Superior temporal gyrus (tissue), 1 donor: Measurements from ENCODE around the gene C1orf198.
A peak's percentile ranks its signal among the peaks of the same experiment; 100 is the strongest.

ENCODE experiments used
- DNase-seq: peaks from one replicate; pipeline ENCODE4 v3.0.0-alpha.2; 2016; ENCODE audit errors: extremely low spot score

C1orf198 gene

GRCh38 chr1:230834292-230834691 lies 34.0 kb downstream of the C1orf198 start:
- DNase-seq, result no peak

GRCh38 chr1:230833511-230833910 lies 34.8 kb downstream of the C1orf198 start:
- DNase-seq, result no peak

DNA sequence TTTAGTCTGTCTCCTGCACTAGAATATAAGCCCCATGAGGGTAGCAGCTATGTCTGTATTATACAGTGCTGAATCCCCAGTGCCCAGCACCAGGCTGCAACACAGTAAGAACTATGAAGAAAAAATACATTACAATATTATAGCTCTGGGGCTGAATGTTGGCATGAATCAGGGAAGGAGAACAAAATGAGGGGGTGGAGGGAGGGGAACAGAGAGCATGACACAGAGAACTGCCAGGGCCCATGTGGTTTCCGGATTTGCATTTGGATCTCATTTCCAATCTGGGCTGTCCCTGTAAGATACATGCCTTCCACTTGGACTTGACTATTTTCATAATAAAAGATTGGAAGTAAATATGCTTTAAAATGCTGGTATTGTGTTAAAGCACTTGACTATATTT lies 35.8 kb downstream of the C1orf198 start:
- DNase-seq, result no peak

- no peak for DNase-seq
These were observed 36.5 kb downstream of the C1orf198 start for GRCh38 chr1:230831771-230832170.

DNA sequence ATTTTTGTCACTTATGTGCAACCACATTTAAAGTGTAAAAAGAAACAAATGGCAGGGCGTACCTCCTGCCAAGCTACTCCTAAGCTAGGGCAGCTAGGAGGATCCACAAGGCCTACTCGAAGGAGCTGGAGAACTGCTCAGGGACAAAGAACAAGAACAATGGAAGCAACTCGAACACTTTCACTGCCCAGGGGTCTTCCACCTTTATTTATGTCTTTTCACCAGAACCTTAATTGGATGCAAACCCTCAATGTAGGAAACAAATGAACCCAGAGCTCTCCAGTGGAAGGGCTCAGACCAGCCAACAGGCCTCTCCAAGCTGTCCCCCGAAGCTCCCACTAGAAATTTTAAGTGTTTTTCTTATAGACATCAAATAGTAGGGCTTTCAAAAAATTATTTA lies 39.9 kb downstream of the C1orf198 start:
- DNase-seq, result no peak

- DNase-seq, result no peak
These were observed 40.5 kb downstream of the C1orf198 start for GRCh38 chr1:230827801-230828200.

DNA sequence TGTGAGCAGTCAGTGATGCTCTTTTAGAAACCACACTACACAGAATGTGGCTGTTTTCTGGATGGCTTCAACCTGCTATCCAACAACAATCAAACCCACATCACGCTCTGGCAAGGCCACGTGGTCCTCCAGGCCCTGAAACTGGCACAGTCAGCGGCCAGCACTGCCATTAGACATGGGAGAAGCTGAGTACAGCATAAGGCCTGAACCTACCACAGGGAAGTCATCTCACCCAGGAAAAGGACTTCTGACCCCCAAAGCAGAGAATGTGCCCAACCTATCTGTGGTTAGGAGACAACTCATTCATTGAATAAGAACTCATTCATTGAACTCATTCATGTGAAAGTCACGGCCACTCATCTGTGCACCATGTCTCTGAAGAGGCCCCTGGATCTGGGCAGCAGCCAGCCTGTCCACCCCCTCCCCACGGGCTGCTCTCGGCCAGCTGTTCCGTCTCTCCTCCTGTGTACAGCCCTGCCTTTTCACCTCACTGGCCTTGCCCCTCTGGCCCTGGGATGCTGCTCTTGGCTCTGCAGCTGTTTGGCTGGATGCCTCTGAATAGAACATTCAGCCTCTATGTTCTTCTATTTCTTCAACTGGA lies 41.1 kb downstream of the C1orf198 start:
- DNase-seq, result peak; percentile 87

DNA sequence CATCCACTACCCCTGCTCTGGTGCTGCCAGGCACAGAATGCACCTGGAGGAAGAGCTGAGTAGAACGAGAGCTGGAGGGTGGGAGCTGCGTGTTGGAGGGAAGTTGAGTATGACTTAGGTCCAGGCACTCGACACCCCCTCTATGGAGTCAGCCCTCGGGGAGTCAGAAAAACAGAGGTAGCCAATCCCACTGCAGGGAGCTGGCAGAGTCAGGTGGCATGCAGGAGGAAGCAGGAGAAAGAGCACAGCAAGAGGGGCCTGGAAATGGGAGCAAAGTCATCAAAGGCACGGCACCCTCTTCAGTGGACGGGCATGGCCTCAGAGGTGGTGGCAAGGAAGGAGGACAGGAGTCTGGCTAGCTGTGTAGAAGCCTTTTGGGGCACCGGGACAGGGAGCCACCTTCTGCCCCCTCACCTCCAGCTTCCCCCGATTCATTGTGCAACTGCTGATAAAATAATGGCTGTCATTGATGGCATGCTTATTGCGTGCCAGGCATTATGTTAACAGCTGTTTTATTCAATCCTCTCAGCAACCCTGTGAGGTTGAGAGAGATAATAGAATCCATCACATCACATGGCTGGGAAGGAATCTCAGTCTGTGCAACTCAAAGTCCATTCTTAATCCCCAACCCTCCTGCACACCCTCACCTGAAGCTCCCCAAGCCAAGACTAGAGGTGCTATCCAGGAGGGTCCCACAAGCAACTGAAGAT lies 42.0 kb downstream of the C1orf198 start:
- no peak for DNase-seq

GRCh38 chr1:230825761-230826160 lies 42.6 kb downstream of the C1orf198 start:
- no peak for DNase-seq

DNA sequence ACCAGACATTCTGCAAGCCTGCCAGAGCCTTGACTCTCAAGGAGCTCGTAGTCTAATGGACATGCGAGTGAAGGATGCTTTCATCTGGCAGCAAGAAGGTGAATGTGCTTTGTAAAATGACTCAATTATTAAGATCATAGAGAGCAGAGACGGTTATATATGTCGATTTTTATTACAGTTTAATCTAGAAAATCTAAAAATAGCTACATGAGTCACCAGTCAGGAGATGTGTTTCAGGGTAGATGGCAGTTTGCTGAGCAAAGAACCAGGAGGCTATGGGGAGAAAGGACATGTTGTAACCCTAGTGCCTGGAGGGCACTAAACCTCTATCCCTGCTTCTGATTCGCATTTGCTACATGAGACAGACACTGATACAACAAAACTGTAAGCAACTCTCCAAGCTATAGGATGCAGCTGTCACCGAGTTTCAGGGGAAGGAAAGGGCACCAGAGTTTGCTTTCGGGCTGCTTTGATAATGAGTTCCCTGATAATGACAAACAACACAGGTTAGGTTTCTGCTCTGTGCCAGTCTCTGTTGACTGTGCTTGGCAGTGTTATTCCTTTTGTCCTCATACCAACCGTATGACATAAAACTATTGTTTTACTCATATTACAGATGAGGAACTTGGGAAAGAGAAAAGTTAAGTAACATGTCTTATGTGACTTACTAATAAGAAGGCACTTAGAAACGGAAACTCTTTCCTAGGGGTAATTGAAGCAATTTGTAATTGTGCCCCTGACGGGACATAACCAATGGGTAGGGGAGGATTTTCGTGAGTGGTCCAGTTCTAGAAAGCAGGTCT lies 43.2 kb downstream of the C1orf198 start:
- peak; percentile 72 for DNase-seq

DNA sequence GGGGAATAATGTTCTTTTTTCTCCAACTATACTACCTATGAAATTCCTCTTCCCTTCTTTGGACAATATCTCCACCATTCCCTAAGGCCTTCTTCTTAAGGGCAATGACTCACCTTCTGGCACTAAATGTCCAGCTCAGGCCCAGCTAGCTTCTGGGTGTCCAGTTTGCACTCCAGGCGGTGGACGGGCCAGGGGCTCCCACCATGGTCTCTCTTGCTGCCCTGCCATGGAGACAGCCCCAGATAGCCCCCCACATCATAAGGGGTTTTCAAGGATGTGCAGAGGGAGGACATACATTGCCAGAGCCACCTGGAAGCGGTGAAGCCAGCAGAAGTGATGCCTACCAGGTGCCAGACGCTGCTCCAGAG lies 43.8 kb downstream of the C1orf198 start:
- DNase-seq, result no peak

GRCh38 chr1:230823931-230824381 lies 44.4 kb downstream of the C1orf198 start:
- DNase-seq, result no peak

DNA sequence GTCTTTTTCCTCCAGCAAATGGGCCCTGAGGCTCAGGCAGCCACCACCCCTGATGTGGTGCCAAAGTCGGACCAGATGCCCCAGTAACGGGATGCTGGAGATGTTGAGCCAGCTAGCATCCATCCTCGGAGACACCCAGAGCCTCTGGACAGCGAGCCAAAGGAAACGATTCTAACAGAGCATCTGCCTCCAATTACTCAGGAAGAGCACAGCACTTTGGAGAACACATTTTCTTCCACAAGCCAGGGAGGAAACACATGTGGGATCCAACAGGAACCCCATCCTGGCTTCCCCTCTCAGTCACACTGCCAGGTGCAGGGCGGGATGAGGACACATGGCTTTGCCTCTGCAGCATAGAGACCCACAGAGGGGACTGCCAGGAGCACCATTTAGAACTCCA lies 44.9 kb downstream of the C1orf198 start:
- peak; percentile 53 for DNase-seq

DNA sequence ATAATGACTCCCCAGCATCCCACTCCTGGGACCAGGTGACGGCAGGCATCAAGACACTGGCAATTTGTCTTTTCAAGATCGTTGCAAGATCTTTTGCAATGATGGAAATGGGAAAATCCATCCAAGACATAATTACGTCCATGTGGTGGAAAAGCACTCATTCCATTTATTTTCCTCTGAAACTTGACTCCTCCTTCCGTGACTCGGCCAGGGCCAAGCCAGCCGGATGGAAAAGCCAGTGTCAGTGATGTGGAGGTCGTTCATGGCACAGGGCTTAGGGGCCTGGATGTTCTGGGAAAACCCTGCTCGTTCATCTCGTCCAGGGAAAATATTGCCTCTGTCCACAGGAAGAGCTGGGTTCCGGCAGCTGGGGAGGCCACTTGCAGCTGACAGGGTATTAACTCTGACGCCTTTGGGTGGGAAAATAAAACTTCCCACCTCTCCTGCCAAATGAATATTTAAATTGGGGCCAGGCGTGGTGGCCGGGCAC lies 46.2 kb downstream of the C1orf198 start:
- DNase-seq, result no peak

GRCh38 chr1:230821346-230821745 lies 47.0 kb downstream of the C1orf198 start:
- DNase-seq, result no peak

DNA sequence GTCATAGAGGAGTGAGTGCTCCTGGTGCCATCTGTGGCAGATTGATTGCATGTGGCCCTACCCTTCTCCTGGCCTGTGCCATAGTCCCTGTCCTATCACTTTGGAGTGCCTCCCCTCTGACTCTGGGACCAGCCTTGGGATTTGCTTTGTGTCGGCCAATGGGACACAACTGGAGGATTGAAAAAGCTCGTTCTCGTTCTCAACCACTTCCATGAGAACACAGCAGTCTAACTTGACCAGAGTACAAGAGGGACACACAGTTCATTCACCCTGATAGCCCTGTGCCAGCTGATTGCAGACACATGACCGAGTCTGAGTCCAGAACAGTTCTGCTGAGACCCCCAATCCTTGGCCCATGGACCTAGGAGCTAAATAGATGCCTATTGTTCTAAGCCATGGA lies 47.8 kb downstream of the C1orf198 start:
- DNase-seq, result peak; percentile 96

DNA sequence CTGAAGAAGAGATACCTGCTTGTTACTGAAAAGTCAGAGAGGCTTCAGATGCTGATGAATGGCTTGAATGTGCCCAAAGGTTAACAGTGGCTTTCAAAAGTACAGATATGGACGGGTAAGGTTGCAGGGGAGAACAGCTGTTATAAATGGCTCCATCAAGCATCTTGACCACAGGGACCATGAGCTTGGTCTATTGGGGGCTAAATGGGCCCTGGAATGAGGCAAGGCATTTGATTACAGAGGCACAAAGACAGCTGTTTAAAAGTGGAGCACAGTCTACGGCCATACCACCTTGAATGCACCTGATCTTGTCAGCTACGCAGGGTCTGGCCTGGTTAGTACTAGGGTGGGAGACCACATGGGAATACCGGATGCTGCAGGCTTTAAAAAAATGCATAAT lies 48.3 kb downstream of the C1orf198 start:
- DNase-seq, result no peak

- DNase-seq, result no peak
These were observed 49.4 kb downstream of the C1orf198 start for GRCh38 chr1:230818901-230819300.

DNA sequence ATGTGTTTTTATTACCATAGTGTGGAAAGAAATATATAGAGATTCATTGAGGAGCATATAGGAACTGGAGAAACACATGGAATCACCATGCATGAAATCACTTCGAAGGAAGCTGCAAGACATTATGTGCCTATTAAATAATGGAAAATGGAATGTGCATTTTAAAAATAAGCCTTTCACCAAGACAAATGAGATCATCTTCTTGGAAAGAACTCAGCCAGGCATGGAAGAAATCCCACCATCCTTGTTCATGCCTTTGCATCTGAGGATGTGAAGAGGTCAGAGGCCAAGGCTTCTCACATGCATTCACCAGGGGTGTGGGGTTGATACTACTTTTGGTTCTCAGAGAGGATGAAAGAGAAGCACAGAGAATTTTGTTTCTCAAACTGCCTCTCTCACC lies 50.0 kb downstream of the C1orf198 start:
- DNase-seq, result no peak

DNA sequence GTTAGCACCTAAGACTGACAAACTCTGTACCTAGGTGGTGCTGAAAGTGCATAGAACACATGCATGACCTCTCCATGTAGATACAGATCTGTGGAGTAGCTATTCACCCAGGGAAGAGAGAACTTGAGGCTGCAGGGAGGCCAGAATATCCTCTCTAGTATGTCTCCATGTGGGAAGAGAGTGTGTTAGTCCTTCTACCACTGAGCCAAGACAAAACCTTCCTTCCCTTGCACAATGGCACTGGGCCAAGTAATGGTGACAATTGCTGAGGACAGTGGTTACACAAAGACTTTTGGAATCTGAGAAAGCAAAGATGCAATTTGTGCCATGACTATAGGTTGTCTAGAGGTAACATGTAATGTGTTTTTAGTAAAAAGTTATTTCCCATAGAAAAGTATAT lies 52.3 kb downstream of the C1orf198 start:
- DNase-seq, result peak; percentile 33

GRCh38 chr1:230814949-230815692 lies 53.2 kb downstream of the C1orf198 start:
- no peak for DNase-seq

DNA sequence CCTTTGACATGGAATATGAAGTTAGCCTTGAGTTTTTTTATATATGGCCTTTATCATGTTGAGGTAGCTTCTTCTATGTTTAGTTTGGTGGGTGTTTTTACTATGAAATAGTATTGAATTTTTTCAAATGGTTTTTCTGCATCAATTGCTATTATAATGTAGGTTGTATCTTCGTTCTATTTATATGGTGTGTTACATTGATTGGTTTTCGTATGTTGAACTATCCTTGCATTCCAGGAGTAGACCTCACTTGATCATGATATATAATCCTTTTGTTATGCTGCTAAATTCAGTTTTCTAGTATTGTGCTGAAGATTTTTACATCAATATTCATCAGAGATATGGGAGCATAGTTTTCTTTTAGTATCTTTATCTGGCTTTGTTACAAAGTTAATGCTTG lies 55.8 kb downstream of the C1orf198 start:
- DNase-seq, result no peak
